Stimulated activated CD8-positive, alpha-beta memory T cell treated with anti-CD3 and anti-CD28 coated beads, Interleukin-12 subunit alpha, Interleukin-12 subunit beta, amount 100 ng/mL, for 1 hour (primary cell): Measurements from ENCODE around the gene OBSCN.
"Not testable (repeated sequence)": the region's sequence is repeated elsewhere in the genome, so short reads cannot be mapped to it uniquely, and the experiment has no call there.

Source experiments
- DNase-seq: peaks from one replicate; pipeline ENCODE4 v3.0.0-alpha.2; 2020; ENCODE audit warnings: low read depth

OBSCN gene

DNA sequence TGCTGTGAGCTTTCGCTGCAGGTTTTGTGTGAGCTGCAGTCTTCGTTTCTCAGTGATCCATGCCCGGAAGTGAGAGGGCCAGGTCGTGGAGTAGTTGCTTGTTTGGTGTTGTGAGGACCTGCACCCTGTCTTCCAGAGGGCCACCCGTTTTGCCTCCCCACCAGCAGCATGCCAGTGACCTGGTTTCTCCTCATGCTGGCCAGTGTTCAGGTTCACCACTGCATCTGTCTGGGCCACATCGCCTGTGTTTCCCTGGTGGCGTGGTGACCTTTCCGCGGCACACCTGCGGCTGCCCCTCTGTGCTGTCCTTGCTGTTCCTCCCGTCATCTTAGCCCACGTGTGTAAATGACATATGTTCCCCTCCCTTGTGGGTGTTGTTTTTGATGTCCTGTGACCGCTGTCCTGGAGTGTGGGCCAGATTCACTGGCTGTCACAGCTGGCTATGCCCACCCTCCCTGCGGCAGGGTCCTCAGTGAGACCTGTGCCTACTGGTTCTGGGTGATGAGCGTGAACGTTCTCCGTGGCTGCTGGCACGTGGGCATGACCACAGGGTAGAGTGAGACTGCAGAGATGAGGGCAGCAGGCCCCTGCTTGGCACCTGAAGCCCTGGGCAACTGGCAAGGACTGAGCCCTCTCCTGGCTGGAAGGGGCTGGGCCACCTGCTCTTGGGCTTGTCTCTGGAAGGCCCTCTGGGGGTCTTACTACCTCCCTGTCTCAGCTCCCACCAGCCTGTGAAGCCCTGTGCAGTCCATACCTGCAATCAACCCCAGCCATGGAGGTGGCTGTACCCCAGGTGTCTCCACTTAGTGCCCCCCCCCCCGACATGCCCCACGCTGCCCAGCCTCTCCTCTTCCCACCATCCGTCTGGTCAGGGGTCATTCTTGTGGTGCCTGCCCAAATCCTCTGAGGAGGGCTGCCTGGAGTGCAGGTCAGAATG lies 35.0 kb upstream of the OBSCN start:
- no peak for DNase-seq

DNA sequence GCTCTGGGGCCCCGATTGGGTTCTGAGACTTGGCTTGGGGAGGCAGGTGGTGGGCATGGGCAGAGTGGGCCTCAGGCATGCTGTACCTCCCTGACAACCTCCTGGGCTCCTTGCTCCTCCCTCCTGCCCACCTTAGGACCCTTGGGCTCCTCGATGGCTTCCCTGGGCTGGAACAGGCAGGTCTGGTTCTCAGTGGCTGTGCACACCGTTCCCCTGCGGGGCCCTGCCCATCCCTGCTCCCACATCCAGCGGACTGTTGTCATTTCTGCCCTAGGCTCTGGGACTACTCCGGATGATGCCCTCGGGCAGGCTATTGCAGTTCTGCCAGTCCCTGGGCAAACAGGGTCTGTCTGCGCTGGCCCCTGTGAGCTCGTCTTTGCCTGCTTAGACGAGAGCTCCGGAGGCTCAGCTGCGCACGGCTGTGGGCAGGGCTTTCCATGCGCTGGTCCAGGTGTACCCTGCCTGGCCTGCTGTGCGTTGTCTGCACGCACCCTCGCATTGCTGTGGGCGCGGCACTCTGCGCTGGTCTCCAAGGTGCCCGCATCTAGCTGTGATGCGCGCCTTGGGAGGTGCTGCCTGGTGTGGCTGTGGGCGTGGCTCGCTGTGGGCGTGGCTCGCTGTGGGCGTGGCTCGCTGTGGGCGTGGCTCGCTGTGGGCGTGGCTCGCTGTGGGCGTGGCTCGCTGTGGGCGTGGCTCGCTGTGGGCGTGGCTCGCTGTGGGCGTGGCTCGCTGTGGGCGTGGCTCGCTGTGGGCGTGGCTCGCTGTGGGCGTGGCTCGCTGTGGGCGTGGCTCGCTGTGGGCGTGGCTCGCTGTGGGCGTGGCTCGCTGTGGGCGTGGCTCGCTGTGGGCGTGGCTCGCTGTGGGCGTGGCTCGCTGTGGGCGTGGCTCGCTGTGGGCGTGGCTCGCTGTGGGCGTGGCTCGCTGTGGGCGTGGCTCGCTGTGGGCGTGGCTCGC lies 34.0 kb upstream of the OBSCN start:
- not testable (repeated sequence) for DNase-seq

DNA sequence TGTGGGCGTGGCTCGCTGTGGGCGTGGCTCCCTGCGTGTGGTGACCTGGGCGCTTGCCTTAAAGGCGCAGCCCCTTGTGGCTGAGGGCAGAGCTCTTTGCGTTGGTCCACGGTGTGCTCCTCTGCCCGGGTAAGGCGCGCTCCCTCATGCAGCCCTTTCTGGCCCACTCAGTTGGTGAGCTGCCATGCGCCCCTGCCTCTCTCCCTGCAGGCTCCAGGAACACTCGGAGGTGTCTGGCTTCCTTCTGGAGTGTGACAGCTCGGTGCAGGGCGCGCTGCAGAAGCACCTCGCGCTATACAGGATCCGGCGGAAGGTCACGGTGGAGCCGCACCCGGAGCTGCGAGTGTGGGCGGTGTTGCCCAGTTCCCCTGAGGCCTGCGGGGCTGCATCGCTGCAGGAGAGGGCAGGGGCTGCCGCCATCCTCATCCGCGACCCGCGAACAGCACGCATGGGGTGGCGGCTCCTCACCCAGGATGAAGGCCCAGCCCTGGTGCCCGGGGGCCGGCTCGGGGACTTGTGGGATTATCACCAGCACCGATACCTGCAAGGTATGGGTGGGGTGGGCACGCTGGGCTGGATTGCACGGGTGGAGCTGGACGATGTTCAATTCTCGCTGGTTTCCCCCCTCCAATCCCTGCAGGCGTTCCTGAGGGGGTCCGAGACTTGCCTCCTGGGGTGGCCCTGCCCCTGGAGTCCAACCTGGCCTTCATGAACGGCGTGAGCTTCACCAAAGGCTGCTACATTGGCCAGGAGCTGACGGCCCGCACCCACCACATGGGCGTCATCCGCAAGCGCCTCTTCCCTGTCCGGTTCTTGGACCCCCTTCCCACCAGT lies 33.1 kb upstream of the OBSCN start:
- peak; percentile 25 for DNase-seq

DNA sequence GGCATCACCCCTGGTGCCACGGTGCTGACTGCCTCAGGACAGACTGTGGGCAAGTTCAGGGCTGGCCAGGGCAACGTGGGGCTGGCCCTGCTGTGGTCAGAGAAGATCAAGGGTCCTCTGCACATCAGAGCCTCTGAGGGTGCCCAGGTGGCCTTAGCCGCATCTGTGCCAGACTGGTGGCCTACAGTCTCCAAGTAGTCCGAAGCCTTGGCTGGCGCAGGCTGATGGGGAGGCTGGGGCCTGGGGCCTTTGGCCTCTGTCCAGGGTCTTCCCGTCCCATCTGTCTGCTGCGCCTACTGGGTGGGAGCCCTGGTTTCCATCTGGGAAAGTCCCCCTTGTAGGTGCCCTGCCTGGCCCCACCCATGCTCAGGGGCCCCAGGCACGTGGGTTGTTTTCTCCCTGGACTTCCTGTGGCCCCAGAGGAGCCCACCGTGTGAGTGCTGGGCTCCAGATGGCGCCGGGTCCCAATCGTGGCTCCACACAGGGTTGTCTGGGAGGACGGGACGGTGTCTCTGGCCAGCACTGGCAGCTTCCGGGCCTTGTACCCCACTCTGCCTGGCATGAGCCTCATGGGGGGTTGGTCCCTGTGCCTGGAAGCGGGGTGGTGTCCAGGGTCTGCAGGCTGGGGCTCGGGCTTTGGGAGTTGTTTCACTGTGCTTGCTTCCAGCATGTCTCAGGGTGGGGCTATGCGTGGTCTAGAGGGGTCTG lies 32.4 kb upstream of the OBSCN start:
- DNase-seq = no peak

DNA sequence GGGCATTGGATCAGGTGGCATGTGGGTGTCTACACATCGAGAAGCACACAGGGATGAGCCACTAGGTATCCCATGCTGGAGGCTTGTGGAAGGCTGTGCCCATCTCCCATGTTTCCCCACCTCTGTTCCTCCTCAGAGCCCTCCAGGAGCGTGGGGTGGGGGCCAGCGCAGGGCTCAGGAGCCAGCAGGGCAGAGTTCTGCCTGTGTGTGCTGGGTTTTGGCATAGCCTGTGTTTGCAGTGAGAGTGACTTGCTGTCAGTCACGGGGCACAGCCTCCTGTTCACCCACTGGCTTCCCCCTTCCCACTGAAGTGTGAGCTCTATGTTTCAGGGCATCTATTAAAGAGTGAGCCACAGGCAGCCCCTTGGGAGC lies 31.8 kb upstream of the OBSCN start:
- DNase-seq = no peak

DNA sequence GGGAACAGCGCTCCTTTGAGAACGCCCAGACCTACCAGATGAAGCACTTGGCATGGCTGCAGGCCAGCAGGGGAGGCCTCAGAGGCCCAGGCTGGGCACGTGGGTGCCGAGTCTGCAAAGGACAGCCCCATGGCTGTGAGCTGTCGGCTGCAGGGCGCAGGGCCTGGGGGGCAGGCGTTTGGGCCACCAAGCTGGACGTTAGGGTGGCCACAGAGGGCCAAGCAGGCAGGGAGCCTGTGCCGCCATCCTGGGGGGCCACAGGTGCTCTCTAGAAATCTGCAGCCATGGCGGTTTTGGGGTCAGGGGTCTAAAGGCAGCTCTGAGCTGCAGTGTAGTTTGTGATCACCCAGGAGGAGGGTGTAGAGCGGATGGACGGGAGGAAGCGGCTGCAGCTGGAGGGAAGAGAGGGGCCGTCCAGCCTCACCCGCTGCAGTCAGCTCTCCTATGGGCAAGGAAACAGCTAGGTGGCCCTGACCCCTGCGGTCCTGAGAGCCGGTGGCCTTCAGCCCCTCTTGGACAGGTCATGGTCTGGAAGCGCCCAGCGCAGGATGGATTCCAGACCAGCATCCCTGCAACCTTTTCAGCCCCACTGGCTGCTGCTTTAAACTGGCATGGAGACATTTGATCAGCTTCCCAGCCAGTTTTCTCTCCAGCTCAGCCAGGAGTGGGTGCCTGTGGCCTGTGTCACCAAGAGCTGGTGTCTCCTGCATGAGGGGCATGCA lies 31.2 kb upstream of the OBSCN start:
- DNase-seq = no peak

DNA sequence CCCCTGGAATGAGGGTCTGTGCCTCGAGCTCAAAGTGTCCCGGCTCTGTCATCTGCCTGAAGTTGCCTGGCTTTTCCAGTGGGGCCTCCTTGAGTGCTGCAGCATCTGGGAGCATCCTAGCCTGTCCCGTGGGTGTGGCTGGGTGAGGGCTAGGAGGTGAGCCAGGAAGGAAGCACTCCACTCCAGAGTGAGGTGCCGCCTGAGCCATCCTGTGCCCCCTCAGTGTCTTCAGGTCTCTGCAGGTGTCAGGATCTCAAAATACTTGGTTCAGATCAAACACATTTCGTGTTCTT lies 30.7 kb upstream of the OBSCN start:
- DNase-seq = no peak

DNA sequence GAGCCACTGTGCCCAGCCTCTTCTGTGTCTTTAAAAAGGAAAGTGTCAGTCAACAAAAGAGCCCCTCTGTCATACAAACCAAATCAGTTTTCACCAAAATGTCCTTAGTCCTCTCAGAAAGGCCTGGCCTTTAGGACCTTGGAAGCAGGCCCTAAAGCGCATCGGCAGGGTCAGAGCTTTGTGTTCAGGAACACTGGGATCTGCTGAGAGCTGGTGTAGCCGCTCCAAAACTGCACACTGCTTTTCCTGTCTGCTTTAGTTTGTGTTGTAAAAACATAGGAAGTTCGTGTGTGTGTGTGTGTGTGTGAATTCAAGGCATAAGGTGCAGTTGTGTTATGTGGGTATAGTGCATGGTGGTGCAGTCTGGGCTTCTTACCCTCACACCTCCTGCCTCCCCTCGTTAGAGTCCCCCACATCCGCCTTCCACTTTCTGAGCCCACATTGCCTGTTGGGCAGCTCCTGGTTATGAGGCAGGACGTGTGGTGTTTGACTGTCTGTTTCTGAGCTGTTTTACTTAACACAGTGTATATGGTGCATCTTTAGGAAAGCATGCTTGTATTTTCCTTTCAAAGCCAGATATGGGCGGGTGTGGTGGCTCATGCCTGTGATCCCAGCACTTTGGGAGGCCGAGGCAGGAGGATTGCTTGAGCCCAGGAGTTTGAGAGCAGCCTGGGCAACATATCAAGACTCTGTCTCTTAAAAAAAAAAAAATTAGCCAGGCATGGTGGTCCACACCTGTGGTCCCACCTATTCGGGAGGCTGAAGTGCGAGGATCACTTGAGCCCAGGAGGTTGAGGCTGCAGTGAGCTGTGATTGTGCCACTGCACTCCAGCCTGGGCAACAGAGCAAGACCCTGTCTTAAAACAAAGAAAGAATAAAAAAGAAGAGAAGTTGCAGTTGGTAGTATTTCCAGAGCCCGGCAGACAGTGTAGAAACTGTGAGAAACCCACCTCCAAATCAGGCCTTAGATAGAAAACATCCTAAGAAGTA lies 29.8 kb upstream of the OBSCN start:
- DNase-seq = no peak

DNA sequence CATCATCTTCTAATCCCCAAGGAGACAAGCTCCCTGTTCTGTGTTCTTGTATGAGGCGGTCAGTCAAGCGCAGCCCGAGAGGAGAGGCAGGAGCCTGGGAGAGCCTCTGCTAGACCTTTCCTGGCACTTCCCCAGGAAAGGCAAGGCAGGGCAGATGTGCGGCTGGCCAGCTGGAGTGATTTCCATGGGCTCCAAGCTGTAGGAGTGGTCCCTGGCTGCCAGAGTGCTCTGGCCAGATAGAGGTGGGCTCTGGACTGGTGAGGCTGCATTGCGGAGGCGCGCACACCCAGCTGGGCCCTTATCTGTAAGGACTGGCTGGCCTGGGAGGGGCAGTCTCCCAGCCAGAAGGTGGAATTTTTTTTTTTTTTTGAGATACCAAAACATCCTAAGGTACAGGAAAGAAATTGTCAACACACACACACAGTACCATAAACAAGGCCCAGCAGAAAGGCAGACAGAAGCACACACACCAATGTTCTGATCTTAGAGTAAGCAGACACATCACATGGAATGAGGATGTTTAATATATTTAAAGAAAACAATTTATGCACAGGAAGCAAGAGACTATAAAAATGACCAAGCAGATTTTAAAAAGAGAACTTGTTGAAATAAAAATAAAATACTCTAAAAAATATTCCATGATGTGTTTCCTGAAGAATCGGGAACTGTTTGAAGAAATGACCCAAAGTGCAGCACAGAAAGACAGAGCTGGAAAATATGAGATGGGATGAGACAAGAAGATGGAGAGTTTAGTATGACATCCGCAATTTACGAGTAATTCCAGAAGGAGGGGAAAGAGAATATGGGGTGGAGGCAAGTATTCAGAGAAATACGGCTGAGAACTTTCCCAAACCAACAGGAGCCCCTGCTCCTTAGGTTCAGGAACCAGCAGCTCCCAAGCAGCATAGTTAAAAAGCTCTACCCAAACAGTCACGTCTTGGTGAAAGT lies 28.8 kb upstream of the OBSCN start:
- no peak for DNase-seq

DNA sequence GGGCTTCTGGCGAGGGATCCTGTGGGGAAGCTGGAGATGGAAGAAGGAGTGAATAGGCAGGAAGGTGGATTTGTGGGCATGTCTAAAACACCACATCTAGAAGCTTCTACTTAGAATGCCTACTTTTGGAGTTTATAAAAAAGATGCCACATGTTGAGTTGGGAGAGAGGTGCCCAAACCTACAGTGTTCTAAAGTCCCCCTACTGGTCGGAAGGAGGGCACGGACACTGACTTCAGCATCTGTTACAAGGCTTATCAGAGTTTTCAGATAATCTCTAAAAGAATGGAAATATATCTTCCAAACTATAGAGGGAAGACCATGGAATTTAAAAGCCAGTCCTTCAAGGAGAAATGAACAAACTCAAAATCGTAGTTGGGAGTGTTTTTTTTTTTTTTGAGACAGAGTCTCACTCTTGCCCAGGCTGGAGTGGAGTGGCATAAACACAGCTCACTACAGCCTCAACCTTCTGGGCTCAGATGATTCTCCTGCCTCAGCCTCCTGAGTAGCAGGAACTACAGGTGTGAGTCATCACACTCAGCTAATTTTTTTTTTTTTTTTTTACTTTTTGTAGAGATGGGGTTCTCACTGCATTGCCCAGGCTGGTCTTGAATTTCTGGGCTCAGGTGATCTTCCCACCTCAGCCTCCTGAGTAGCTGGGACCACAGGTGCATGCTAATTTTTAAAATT lies 27.4 kb upstream of the OBSCN start:
- DNase-seq = no peak

DNA sequence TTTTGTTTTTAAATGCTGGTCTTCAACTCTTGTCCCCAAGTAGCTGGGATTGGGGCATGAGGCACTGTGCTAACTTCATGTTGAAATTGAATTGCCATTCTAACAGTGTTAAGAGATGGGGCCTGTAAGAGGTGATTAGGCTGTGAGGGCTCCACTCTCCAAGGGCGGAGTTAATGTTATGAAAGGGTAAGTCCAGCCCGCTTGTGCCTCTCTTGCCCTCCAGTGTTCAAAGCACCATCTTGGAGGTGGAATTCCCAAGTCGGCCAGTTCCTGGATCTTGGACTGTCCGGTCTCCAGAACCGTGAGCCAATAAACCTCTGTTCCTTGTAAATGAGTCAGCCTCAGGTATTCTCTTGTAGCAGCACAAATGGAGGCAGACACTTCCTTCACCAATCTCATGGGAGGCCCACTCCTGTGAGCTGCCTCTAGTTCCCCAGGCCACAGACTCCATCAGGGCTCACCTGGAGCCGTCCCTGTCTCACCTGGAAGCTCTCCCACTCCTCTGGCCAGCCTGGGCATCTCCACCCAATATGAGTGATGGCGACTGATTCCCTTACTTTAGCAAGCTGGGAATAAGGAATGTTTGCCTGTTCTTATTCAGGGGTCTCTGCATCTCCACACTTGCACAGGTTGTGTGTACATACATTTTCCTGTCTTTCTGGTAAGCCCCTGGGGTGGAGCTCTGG lies 26.7 kb upstream of the OBSCN start:
- DNase-seq = no peak

DNA sequence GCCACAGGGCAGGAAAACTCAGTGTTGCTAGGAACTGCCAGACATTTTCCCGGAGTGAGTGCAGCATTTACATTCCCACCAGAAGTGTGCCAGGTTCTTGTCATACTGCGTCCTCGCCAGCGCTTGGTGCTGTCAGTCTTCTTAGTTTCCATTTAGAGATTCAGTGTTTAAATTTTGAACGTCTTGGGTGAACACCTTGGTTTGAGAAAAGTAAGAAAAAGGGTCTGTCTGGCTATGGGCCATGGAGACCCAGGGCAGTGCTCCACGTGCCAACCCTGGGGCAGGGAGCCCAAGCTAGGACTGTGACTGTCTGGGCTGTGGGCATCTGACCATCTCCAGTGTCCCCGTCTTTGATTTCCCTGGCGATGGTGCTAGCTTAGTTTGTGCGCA lies 26.2 kb upstream of the OBSCN start:
- DNase-seq = no peak

DNA sequence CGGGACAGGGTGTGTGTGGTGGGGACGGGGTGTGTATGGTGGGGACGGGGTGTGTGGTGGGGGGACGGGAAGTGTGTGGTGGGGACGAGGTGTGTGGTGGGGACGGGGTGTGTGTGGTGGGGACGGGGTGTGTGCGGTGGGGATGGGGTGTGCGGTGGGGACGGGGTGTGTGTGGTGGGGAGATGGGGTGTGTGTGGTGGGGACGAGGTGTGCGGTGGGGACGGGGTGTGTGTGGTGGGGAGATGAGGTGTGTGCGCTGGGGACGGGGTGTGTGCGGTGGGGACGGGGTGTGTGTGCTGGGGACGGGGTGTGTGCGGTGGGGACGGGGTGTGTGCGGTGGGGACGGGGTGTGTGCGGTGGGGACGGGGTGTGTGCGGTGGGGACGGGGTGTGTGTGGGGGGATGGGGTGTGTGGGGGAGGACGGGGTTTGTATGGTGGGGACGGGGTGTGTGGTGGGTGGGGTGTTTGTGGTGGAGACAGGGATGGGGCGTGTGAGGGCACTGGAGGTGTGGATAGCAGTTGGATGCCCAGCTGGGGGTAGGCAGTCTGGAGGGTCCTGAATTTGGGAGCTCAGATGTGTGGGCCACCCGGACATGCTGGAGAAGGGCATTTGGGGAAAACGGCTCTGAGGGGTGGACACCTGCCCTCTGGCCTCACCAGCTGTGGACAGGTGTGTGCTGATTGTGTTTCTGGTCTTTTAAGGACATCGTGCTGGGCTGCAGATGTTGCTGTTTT lies 25.4 kb upstream of the OBSCN start:
- no peak for DNase-seq

DNA sequence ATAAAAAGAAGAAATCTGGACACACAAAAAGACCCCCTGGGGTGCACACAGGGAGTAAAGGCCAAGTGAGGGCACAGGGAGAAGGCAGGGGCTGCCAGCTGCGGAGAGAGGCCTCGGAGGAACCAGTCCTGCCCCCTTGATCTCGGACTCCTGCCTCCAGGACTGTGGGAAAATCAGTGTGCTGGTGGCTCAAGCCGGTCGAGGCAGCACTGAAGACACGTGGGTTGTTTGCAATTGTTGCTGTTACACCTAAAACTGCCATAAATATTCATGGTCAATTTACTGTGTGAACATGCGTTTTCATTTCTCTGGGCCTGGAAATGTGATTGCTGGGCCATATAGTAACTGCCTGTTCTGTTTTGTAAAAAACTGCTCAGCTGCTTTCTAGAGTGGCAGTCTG lies 23.7 kb upstream of the OBSCN start:
- no peak for DNase-seq

DNA sequence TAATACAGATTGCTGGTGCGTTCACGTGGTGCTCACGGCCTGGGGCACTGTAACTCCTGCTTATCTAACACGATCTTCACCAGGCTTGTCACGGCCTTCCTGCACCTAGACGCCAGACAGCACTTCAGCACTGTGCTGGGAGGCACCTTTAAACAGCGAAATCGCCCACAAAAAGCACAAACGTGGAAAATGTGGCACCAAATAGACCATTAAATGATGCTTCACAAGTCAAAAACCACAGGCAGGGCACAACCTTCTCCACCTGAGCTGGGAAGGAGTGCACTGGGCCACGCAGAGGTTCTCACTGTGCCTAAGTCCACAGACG lies 22.2 kb upstream of the OBSCN start:
- DNase-seq = no peak

DNA sequence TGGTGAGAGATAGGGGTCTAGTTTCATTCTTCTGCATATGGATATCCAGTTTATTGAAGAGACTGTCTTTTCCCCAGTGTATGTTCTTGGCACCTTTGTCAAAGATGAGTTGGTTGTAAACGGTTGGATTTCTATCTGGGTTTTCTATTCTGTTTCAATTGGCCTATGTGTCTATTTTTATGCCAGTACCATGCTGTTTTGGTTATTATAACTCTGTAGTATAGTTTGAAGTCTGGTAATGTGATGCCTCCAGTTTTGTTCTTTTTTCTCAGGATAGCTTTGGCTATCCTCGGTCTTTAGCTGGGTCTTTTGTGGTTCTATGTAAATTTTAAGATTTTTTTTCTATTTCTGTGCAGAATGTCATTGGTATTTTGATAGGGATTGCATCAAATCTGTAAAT lies 19.6 kb upstream of the OBSCN start:
- not testable (repeated sequence) for DNase-seq

DNA sequence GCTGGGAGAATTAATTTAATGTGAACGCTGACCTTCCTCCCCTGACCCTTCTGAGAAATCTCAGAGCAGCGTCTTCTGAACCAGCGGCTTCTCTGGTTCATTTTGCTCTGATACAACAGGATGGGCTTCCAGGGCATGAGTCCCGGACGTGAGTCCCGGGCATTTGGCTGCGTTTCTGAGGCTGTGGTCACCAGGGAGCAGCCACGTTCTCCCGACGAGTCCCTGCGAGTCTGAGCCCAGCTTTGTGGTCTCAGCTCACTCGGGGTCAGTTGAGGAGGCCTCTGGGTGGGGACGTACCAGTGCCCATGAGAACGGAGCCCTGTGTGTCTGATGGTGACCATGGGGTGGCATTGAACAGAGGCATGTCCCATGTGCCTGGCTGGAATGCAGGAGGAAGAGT lies 17.7 kb upstream of the OBSCN start:
- no peak for DNase-seq
